Hematopoietic multipotent progenitor cell treated with erythropoietin and hydrocortisone succinate and interleukin-3 and kit ligand, for 6 days (in vitro differentiated cells): ENCODE results near the gene SYNC.
"Not testable (repeated sequence)": the region's sequence is repeated elsewhere in the genome, so short reads cannot be mapped to it uniquely, and the experiment has no call there.

Source experiments
- DNase-seq: peaks from one replicate; pipeline ENCODE4 v3.0.0-alpha.2; 2015

SYNC gene

GRCh38 chr1:32639489-32640075 is 63.0 kb downstream of the SYNC start:
- no peak for DNase-seq

- DNase-seq, result no peak
Observed at GRCh38 chr1:32636914-32637645, 65.5 kb downstream of the SYNC start.

- no peak for DNase-seq
Observed at GRCh38 chr1:32635508-32636277, 66.9 kb downstream of the SYNC start.

- DNase-seq, result no peak
Observed at GRCh38 chr1:32632829-32633228, 69.7 kb downstream of the SYNC start.

- not testable (repeated sequence) for DNase-seq
Observed at GRCh38 chr1:32630173-32630572, 72.4 kb downstream of the SYNC start.
